GM19328 (cell line): ENCODE results near the gene ZNF862.
A peak's percentile ranks its signal among the peaks of the same experiment; 100 is the strongest.

Source experiments
- ATAC-seq: cut with Tn5 transposase; IDR thresholded peaks from one replicate; pipeline ENCODE4 v1.9.1; 2021; ENCODE audit warnings: mild to moderate bottlenecking, moderate library complexity; ENCODE audit not compliant: unreplicated experiment

Gene ZNF862

DNA sequence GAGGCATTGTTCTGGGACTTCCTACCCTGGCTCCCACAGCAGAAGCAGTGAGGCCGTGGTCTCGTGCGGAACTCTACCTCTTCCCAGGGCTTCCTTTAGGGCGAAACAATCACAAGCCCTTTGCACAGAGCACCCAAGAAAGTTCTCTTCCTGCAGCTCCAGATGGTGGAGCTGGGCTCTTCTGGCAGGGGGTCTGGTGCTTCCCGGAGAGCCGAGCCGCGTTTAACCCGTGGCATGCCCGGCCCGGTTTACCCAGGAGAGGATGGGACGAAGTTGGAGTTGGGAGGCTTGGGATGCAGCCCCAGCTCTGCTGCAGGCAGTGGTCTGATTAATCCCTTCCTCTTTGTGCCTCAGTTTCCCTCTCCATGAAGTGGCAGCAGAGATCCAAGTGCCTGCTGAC lies 26.6 kb downstream of the ZNF862 start:
- no peak for ATAC-seq

DNA sequence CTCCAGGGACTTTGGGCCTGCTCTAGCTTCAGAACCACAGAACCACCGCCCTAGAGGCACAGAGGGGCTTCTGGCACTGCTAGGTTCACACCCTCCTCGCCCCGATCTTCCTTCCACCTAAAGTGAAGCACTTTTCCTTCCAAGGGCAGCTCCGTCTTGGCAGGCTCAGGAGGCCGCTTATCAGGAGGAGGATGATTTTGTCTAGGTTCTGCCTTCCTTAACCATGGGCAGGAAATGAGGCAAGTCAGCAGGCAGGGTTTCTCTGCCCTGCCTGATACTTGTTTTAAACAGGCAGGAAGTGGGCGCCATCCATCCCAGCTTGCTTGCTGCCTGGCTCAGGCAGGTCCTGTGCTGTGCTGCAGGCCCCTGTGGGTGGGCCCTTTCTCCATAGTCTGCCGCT lies 27.3 kb downstream of the ZNF862 start:
- ATAC-seq: no peak

DNA sequence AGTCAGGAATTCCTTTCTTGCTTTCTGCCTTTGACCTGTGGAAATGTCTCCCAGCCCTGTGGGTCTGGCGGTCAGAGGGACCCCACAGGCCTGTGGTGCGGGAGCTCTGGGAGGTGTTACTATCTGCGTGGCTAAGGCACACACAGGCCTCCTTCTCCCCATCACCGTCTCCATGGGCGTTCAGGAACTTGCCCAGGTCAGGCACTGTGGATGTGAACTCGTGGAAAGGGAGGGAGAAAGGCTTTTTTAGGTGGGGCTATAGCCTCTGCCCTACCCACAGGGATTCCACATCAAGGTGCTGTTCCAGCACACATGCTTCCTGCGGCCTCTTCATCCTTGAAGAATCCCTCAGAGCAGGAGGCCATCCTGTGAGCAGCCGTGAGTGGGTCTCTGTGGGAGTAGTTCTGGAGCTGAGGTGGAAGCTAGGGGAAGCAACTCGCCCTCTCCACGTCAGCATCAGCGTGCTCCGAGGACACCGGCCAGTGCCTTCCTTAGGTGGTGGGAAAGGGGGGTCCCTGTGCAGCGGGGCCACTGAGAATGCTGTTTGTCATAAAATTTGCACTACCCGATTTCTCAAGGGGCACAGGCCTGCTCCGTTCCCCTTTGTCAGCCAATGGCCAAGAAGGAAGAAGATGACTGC lies 28.1 kb downstream of the ZNF862 start:
- no peak for ATAC-seq

DNA sequence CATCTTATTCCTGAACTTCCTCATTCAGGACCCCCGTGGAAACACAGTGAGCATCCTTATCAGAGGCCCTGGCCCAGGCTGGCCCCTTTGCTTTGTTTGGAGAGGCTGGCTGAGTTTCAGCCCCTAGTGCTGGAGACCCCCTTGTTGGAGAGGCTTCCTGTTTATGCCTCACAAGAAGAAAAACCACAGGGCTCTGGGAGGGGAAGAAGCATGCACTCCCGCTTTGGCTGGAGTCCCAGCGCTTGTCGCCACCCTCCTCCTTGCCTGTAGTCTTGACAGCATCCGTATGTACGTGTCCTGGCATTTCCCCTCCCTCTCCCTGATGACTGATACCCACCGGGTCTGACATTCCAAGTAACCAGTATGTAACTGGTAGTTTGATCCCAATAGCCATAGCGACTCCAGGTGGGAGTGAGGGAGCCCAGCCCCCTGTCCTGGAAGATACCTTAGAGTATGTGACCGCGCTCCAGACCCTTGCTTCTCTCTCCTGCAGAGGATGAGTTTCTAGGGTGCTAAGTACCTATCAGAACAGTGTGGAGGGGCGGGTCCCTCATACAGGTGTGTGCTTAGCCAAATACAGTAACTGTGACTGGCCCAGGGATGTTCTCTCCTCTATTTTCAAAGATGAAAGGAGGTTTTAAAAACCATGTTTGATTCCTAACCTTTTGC lies 28.7 kb downstream of the ZNF862 start:
- no peak for ATAC-seq

DNA sequence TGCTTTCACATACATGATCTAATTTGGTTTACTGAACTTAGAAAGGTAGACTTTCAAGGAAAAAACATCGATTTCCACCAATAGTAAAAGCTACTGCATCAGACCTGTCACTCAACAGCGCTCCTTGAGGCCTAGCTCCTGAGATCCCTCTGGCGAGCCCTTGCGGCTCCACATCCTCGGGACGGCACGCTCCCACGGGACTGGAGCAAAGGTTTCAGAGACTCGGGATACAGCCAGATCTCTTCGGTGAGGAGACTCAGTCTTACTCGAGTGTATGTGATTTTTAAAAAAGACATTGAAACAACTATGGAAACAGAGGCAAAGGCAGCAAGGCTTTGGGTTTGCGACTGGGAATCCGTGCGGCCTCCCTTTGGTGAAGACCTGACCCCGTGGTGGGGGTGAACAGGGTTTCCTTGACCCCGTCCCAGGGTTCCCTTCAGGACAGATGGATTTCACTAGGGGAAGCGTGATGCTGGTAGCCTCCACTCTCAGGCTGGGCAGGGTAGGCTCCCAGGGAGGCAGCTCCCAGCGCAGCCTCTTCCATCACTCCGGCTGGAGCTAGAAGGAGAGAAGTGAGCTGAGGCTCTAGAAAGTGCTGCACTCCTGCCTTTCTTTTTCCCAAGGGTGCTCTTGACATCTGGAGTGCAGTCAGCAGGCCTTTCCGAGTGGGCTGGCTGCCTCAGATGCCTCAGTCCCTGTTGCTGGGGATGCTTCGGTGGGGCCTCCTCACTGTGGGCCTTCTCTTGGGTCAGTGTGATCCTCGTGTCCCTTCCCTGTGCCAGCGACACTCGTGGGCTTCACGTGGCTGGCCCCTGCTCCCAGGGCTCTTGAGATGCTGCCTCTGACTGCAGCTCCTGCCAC lies 29.8 kb downstream of the ZNF862 start:
- no peak for ATAC-seq

DNA sequence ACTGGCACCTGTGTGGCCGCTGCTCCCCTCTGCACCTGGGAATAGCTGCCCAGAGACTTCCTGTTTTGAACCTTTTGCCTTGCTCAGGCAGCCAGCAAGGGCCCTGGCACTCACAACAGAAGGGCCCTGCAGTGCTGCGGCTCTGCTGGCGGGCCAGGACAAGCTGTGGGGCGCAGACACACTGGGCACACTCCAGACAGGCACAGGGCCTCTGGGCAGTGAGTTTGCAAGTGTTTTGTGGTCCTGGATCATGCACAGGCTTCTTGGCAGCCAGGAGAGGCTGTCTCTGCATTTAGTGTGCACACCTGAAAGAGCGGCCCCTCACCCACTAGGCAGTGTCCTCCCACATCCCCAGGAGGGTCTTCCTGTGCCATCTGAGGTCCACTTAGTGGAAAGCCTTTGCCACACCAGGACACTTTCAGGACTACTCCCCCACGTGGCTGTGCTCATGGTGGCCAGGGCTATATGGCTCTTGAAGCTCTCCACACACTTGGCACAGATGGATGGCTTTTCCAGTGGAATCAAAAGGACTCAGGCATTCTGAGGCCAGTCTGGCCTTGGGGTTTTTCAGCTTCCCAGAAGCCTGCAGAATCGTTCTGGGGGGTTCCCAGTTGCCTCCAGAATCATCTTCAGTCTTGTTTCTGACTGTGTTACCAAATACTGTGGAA lies 30.6 kb downstream of the ZNF862 start:
- no peak for ATAC-seq

DNA sequence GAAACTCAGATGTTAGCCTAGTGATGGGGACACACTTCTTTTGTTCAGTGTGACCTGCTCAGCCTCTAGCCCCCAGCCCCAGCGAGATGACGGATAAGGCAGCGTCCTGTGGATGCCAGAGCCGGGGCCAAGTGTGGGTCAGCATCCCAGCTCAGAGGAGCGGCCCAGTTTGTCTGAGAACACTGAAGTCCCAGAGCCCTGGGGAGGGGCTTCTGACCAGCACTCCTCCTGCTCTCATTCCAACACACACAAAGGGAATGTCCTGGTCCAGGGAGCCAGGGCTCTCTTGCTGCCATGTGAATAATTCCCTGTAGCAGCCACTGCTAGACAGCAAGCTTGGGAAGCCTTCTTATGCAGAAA lies 31.1 kb downstream of the ZNF862 start:
- ATAC-seq: no peak

DNA sequence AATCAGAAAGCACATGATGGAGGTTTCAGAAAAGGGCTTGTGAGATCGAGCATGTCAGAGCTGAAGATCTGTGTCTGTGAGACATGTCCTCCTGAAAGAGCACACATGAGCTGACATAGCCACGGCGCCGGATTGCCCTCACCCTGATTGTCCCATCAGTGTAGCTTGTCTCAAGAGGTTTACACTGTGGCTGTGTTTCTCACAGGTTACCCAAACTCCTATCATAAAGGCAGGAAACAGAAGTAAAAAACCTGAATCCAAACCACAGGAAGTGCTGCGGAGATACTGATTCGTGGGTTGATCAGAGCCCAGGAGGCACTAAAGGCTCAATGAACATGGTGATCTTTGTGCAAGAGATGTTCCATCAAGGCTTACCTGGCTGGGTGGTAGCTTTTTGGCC lies 31.7 kb downstream of the ZNF862 start:
- no peak for ATAC-seq

DNA sequence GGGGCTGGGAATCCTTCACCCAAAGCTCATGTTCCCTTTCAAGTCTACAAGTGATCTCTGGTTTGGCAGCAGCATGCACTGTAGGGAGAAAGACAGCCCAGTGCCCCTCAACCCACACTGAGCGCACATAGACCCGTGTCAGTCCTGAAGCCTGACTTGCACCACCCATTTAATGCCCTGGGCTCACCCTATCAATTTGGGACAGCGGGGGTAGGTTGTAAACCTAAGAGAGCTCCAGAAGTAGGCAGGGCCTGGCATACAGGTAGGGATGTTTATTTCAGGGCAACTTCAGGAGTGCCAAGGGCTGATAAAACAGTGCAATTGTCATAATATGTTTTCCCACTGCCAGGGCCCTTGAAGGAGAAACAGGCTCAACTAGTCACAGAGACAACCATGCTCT lies 32.1 kb downstream of the ZNF862 start:
- no peak for ATAC-seq

DNA sequence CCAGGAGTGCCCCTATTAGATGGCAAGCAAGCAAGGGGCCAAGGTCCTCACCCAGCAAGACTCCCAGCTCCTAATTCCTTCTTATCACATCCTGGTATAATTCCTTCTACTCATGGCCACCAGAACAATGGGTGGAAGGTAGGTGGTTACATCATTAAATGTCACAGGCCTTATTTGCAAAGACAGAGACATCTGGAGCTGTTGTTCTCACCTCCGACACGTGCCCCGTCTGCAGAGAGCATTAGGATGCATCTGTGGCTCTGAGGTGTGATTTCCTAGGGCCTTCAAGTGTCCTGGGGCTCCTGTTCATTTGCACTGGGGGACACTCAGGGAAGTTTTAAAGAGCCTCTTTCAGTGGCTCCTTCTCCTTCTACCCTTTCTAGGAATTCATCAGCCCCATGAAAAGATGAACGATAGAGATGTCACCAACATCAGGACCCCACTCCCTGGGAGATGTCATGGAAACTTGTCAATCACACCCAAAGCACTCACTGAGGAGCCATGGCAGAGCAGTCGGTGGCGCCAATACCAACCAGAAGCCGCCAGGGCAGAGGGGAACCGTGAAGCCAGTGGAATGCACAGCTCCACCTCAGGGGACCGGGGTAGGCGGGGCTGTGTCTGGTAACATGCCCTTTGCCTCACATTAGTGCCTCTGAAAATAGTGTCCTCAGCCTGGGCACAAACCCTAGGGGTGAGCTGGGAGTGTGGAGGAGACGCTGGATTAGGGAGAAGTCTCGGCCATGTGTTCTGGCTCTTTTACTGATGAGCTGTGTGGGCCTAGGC lies 32.7 kb downstream of the ZNF862 start:
- no peak for ATAC-seq

DNA sequence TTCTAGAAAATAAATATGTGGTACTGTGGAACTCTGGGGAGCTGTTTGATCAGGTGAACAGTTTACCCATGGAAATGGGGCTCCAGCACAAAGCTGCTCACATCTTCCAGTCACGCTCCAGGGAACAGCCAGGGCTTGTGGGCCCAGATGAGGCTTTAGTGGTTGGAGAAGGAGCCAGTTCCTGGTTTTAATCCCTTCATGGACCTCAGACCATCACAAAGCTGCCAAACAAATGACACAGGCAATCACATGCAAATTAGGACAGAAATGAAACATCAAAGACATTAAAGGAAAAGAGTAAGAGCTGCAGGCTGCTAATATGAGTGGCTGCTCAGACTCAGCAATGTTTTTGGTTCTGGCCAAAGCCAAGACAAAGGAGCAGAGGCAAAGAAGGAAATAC lies 33.4 kb downstream of the ZNF862 start:
- ATAC-seq: no peak

DNA sequence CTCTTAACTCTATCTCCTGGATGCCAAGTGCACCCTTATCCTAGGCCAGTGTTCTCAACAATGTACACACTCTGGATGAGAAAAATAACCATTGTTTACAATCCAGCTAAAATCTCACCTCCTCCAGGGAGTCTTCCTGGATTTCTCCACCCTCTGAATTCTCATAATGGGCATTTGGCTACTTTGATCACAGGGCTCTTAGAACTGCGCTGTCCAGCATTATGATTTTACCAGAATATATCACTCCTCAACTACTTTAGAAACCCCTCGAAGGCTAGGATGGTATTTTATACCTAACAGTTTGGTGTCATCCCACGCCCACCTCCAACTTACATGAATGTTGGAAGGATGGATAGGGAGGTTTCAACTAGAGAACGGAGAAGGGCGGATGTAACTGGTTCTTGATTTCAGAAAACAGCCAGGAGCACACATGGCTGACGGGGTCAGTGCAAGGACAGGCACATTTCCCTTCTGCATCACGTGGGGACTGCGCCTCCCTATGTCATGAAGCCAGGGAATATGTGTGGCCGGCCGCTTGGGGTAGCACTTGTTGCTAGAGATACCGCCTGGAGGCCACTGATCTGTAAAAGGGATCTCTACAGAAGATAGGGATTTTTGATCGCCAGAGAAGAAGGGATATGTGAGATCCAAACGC lies 34.4 kb downstream of the ZNF862 start:
- ATAC-seq: no peak

DNA sequence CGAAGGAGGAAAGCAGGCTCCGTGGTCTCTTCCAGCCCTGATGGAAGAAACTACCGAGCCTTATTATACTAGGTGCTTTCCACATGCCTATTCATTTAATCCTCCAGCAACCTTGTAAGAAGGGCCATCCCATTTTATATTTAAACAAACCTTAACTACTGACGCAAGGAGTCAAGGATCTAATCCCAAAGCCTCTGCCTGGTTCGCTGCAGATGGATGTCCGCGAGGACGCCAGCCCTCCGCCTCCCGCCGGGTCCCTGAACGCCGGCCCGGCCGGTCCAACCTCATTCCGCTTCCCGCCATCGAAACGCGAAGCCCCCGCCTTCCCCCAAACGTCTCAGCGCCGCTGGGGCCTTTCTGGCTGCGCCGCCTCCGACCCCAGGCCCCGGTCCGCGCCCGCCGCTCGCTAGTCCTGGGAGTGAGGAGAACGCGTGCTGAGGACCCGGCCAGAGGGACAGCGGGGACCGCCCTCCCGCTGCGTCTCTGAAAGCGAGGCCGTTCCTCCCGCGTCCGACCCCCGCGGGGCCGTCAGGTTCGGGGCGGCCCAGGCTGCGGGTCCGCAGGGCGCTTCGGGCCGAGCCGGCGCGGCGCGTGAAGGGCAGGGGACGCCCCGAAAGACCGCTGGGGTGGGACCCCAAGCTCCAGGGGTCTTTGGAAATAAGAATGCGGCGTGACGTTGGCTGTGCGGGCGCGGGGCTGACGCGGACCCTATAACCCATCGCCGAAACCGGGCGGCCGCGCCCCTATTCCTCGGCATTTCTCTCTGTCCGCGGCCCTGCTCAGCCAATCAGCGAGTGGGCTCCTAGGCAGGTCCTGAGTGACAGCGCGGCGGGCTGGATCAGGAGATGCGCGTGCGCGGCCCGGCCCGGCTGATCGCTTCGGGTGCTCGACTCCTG lies 35.1 kb downstream of the ZNF862 start, which contains the start of gene ATP6V0E2:
Gene ATP6V0E2, plus strand, starts transcription at position 896 of the 896 bp plus-strand sequence. CDS start 97 bp downstream, outside the sequence.
- peak; percentile 90 for ATAC-seq

DNA sequence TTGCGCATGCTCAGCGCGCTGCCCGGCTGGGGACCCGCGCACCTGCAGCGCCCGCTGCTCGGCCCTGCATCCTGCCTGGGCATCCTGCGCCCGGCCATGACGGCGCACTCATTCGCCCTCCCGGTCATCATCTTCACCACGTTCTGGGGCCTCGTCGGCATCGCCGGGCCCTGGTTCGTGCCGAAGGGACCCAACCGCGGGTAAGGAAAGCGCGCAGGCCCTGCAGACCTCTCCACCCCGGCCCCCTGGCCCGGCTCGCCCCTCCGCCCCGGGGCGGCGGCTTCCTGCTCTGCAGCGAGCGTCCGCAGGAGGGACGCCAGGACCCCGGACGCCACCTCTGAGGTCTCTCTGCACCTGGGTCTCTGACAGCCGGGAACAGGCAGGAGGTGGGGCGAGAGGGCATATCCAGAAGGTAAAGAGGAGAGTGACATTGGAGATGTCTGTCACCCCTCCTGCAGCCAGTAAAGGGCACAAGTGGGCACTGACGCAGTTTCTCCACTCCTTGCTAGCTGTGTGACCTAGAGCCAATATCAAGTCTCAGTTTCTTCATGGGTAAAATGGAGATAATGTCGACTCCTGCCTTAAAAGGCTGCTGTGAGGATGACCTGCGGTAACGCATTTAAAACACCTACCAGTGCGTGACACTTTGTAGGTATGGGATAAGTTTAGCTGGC lies 35.9 kb downstream of the ZNF862 start:
- ATAC-seq: peak; percentile 24

DNA sequence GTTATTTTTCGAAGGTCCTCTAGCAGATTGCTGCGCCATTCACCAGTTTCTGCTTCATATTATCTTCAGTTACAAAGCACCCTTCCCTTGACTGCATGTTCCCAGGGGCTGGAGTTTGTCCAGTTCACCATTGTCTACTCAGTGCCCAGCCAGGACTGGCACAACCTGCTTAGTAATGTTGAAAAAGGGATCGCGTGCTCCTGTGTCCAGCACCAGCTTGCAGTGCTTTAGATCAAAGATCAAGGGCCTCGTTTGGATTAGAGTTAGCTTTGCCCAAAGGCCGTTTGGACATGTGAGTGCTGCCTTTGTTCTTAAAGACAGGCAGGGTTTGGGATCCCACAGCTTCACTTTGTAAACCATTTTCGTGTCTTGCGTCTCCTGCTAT lies 36.5 kb downstream of the ZNF862 start:
- ATAC-seq: no peak

DNA sequence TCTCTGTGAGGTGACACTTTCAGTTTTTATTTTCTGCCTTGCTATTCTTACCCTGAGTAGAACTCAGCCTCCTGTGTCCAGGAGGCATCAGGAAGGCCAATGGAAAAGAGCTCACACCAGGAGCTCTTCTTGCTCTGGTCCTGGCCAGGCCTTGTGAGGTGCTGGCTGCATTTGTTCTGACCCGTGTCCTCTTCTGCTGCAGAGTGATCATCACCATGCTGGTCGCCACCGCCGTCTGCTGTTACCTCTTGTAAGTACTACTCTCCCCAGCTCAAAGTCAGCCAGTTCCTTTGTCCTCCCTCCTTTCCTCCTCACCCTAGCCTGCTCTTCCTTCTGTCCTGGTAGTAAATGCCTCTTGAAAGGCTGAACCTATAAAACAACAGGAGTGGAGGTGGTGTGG lies 37.2 kb downstream of the ZNF862 start:
- ATAC-seq: no peak

DNA sequence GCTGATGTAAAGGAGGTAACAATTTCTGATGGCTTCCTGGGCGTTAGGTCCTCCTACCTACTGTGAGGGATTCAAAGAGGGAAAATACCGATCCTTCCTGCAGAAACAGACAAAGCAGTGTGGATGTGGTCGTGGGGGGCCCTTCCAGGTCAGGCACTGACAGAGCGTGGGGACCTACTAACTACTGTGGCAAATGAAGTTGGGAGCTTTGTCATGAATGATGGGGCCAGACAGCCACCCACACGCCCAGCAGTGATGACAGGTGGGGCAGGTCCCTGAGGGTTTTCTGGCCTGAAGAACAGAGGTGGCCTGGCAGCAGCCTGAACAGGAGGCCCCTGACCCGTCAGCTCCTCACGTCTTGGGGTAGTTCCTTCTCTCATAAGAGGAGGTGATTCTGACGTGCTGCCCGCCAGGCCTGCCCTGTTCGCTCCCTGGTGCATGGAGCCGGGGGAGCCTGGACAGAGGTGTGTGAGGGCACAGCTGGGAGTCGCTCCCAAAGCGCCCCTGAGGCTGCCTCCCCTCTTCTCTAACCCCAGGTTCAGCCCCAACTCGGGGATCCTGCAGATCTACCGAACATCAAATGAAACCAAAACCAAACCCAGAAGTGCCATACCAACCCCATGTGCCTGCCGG lies 39.8 kb downstream of the ZNF862 start:
- no peak for ATAC-seq

DNA sequence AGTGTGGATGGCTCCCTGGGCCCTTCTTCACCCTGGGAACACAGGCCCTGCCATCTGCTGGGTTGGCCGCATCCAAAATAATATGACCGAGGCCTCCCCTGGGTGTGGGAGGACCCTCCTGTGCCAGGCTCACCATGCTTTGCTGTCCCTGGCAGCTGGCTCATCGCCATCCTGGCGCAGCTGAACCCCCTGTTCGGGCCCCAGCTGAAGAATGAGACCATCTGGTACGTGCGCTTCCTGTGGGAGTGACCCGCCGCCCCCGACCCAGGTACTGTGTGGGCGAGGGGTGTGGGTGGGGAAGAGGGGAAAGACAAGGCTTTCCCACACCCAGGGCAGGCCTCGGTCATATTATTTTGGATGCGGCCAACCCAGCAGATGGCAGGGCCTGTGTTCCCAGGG lies 40.3 kb downstream of the ZNF862 start:
- no peak for ATAC-seq
